ENCODE data around the gene IDH2.

The IDH2 gene

DNA sequence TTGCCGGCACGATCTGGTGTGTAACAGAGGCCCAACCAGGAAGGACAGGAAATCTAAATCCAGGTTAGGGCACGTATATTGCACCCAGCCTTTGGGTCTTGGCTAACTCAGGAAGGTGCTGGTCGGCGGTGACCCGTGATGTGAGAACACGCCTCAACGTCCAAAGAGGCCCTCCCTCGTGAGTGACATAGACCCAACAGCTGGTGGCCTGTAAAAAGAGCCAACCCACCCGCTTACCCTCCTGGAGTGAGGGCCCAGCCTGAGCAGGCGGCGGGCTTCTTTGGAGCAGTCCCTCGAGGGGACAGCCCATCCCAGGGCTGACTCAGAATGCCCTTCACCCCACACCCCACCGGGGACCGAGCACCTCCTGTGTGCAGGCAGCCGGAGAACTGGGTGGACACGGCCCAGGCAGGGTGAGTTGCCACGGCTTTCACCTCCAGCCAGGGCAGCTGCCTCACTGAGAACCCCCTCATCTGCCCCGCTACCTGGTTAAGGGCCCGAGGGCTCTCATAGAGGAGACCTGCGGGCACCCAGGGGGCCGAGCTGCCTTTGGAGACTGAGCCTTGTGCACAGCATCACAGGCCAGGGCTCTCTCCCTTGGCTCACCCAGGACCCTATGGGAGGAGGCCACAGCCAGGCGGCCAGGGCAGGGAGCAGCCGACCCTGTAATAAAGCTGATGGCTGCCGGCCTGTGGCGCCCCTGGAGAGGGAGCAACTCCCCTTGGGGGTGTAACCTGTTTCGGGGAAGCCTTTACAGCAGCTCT lies 59.3 kb downstream of the IDH2 start:
- DNase-seq: no peak

DNA sequence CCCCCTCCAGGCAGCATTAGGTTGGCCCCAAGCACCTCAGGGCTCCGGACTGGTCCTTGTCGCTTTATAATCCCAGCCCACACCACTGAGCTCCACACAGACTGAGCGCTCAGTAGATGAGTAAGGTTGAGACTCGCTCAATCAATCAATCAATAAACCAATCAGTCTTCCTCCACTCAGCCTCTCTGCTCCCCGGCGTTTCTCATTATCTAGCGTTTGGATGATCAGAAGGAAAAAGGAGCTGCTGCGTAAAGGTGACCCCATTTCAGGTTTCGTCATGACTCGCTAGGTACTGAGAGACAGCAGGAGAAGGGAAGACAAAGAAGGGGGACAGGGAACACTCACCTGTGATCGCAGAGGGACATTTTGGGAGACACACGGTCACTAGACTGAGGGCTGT lies 59.9 kb downstream of the IDH2 start:
- no peak for DNase-seq

DNA sequence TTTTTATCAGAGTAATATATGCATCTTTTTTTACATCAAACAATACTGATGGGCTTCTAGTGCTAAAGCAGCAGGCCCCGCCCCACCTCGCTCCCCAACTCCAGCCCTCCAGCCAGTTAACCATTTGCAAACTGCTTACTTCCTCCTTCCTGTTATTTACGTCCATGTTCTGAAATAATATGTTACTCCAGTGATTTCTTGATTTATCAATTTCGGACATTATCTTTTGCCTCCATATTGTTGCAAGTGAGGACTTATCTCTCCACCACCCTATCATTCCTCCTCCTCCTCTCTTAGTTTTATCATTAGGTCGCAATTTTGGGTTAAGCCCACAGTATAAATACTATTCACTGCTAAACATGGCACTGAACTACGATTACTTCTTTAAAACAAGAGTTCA lies 61.6 kb downstream of the IDH2 start:
- no peak for DNase-seq

DNA sequence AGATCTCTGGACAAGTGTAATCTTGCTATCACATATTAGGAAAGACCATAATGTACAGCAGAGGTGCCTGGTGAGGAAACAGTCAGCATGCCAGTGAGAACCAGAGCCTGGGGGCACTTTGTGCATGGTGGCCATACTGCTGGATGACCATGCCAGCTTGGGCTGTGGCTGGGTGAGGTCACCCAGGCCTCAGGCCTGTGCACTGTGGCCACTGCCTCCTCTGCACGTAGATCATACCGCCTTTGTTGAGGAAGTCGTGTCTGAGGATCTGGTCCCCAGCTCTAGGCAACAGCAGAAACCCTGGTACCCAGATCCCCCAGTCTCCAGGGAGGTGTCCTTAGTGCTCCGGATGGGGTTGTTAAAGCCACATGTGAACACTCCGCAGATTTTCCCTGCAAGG lies 62.3 kb downstream of the IDH2 start:
- no peak for DNase-seq

DNA sequence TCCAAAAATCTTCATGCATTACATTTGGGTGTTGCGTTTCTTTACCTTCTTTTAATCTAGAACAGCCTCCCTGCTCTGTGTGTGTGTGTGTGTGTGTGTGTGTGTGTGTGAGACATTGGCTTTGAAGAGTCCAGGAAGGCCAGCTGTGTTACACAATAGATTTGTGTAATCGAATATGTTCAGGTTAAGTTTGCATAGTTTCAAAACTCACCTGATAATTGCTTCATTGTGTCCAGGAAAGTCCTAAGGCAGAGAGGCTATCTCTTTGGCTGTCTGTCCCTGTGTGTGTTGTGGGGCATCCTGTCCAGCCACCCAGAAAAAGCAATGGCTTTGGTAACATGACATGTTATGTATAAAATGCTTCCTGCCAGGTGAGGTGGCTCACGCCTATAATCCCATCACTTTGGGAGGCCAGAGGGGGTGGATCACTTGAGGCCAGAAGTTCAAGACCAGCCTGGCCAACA lies 63.6 kb downstream of the IDH2 start:
- no peak for DNase-seq

GRCh38 chr15:90037961-90038631 lies 64.2 kb downstream of the IDH2 start:
- no peak for DNase-seq

DNA sequence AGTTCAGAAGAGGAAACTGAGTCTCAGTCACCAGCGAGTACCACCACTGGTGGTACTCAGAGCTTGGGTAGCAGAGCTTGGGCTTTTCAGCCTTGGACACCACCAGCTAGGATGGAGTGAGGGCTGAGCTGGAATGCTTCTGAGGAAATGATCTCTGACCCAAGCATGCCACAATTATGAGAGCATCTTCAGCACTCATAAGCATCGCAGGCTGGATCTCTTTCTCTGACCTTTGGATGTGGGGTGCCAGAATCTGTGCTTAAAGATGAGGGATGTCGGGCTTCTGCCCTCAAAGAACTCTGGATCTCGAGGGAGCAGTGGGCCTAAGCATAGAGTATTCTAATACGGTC lies 64.8 kb downstream of the IDH2 start:
- DNase-seq: no peak

- no peak for DNase-seq
Observed at GRCh38 chr15:90036806-90037510, 65.3 kb downstream of the IDH2 start.

- DNase-seq: no peak
Observed at GRCh38 chr15:90036343-90036742, 65.9 kb downstream of the IDH2 start.

GRCh38 chr15:90035840-90036230 lies 66.4 kb downstream of the IDH2 start:
- no peak for DNase-seq

DNA sequence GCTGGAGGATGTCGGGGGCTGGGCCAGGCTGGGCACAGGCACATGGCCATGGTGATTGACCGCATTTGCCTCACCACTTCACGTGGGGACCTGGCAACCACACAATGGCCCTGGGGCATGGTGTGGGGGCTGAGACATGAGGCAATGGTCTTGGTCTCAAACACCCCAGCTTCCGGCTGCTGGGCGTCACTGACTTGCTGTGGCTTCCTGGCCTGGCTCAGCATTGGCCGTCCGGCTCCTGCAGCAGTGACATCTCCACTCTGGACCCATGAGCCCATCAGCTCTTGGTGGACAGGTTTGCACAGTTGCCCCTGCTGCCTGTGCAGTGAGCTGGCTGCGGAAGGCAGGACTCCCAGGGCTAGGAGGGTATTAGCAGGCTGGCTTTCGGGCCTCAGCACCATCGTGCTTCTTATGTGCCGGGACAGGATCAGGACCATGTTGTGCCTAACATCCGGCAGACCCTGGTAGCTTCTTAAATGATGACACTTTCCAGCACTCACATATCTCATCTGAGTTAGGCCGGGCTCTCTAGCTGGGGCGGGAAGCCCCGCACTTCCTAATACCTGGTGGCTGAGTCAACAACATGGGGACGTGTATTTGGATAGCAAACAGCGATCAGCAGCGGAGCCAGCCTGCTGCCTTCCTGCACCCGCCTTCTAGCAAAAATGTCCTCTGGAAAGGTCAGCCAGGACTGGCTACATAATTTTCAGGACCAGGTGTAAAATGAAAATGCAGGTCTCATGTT lies 67.0 kb downstream of the IDH2 start:
- DNase-seq: peak; percentile 7

DNA sequence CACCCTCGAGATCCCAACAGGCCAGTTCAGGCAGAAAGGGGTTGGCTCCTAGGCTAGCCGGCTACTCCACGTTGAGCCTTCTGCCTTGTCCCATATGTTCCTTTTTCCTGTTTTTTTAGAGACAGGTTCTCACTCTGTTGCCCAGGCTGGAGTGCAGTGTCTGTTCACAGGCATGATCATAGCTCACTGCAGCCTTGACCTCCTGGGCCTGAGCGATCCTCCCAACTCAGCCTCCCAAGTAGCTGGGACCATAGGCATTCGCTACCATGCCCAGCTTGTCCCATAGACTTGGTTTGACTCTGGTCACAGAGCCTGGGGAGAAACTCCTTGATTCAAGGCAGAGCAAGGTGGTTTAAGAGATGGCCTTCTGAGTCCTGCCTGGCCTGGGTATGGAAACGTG lies 68.8 kb downstream of the IDH2 start:
- DNase-seq: no peak
